GM12891 (cell line): Measurements from ENCODE around the gene KCNK15.

Experiments used
- PAX5 ChIP-seq: IDR thresholded peaks from 2 replicates; pipeline ENCODE4 v1.6.1; 2011; ENCODE audit warnings: low read length, moderate library complexity, mild to moderate bottlenecking; ENCODE audit not compliant: insufficient read depth, severe bottlenecking
- POLR2A ChIP-seq: IDR thresholded peaks from 2 replicates; pipeline ENCODE4 v1.6.1; 2011; ENCODE audit warnings: low read depth, low read length, control low read depth
- POLR2AphosphoS5 ChIP-seq: IDR thresholded peaks from 2 replicates; pipeline ENCODE4 v1.6.1; 2011; ENCODE audit warnings: low read depth, low read length, control low read depth
- POU2F2 ChIP-seq: IDR thresholded peaks from 2 replicates; pipeline ENCODE4 v1.6.1; 2011; ENCODE audit warnings: low read depth, mild to moderate bottlenecking, control low read depth, low read length, moderate library complexity
- SPI1 ChIP-seq: IDR thresholded peaks from 2 replicates; pipeline ENCODE4 v1.6.1; 2011; ENCODE audit warnings: low read depth, low read length, control low read depth
- TAF1 ChIP-seq: IDR thresholded peaks from 2 replicates; pipeline ENCODE4 v1.6.1; 2011; ENCODE audit warnings: low read depth, low read length, control low read depth

DNA sequence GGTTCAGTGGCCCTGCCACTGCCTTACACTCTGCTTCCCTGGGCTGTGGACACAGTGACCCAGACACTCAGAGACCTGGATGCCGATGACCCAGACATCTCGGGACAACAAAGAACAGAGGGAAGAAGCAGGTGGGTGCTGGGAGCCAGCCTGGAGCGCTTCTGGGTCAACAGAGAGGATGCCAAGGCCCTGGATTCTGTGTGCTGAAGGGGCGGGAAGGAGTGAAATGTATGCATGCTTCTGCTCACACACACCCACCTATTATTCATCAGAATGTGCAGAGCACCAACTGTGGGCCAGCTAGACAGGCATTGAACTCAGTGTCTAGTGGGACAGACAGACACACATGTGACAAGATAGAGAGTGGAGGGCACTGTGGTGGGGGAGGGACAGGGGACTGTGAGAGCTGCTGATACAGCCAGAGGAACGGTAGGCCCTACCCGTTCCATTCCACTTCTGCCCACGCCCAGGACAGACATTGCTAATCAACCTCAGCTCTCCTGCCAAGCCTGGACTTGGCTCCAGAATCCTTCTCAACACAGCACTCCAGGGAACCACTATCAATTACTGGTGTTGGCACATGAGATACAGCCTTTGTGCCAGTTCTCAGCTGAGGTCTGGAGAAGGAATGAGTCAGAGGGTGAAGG is 20.2 kb downstream of the KCNK15 start:
- TF ChIP-seq POLR2AphosphoS5 (no peak), POLR2A (no peak), TAF1 (no peak), SPI1 (no peak), POU2F2 (no peak), PAX5 (no peak)
